ENCODE data around the gene NOTO.
A peak's percentile ranks its signal among the peaks of the same experiment; 100 is the strongest.
"Not testable (repeated sequence)": the region's sequence is repeated elsewhere in the genome, so short reads cannot be mapped to it uniquely, and the experiment has no call there.

NOTO gene, protein sequence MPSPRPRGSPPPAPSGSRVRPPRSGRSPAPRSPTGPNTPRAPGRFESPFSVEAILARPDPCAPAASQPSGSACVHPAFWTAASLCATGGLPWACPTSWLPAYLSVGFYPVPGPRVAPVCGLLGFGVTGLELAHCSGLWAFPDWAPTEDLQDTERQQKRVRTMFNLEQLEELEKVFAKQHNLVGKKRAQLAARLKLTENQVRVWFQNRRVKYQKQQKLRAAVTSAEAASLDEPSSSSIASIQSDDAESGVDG

GRCh38 chr2:73202156-73203054 lies at the start of gene NOTO:
Gene NOTO (plus strand): TSS chr2:73202574. CDS start chr2:73202667, 93 bp downstream.
- DNase-seq (ENCODE audit: low read depth), result no peak

GRCh38 chr2:73156539-73157124 lies 45.7 kb upstream of the NOTO start:
- peak; percentile 61 for DNase-seq (ENCODE audit: low read depth)

DNA sequence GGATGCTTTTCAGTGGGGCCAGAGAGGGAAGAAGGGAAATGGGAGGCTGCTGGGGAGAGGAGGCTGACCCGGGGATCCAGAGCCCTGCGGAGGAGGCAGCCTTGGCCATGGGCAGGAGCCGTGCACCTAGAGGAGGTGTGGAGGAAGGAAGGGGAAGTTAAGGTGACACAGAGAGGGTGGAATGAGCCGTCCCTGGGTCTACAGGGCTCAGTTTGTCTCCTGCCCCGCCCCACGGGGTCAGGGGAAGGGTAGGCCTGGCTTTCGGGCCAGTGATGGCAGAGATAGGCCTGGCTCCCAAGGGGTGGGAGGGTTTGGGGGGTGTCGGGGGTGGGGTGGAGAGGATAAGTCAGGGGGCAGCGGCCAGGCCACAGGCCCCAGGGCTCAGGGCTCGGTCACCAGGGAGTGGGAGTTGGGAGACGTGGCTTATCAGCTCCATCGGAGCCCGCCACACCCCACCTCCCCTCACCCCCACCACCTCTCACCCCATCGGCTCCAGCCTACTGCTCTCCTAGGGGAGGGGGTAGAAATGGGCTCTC lies 39.5 kb upstream of the NOTO start:
- DNase-seq (ENCODE audit: low read depth), result no peak

- DNase-seq (ENCODE audit: low read depth), result peak; percentile 72
Measured at GRCh38 chr2:73163483-73164367, 38.6 kb upstream of the NOTO start.

- not testable (repeated sequence) for DNase-seq (ENCODE audit: low read depth)
Measured at GRCh38 chr2:73165978-73166377, 36.4 kb upstream of the NOTO start.

DNA sequence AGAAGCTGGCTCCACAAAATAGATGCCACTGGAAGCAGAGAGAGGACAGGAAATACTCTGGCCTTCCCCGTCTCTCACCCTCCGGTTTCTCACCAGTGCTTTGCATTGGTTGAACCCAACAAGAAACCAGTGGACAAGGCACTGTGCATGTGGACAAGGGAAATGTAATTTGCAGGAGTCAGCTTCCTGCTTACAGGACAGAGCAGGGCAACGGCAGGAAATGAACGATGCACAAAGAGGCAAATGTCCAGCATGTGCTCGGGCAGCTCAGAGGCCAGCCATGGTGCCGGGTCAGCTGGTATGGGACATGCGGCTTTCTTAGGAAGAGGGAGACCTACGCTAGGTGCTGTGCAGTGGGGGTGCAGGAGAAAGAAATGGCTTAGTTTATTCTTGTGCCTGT lies 35.6 kb upstream of the NOTO start:
- not testable (repeated sequence) for DNase-seq (ENCODE audit: low read depth)

GRCh38 chr2:73168348-73168747 lies 34.0 kb upstream of the NOTO start:
- not testable (repeated sequence) for DNase-seq (ENCODE audit: low read depth)

GRCh38 chr2:73170341-73170740 lies 32.0 kb upstream of the NOTO start:
- not testable (repeated sequence) for DNase-seq (ENCODE audit: low read depth)

GRCh38 chr2:73172963-73173362 lies 29.4 kb upstream of the NOTO start:
- peak; percentile 45 for DNase-seq (ENCODE audit: low read depth)

- DNase-seq (ENCODE audit: low read depth), result no peak
Measured at GRCh38 chr2:73173781-73174180, 28.6 kb upstream of the NOTO start.

DNA sequence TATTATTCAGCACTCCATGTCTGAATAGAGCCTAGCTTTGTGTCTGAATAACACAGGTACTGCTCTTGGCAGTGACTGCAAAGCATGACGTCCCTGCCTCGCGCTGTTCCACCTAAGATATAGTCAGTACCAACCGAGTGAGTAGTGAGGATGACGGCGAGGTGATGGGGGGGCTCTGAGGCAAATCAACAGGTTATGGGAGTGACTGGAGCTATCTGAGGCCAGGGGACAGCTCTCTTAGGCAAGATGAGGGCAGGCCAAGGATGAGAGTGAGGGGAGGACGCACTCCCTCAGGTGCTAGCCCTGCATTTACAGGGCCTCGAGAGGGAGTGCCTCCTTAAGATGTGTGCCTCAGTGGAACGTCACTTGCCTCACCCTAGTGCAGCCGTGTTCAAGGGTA lies 28.1 kb upstream of the NOTO start:
- no peak for DNase-seq (ENCODE audit: low read depth)

- DNase-seq (ENCODE audit: low read depth), result no peak
Measured at GRCh38 chr2:73174941-73175662, 27.3 kb upstream of the NOTO start.

DNA sequence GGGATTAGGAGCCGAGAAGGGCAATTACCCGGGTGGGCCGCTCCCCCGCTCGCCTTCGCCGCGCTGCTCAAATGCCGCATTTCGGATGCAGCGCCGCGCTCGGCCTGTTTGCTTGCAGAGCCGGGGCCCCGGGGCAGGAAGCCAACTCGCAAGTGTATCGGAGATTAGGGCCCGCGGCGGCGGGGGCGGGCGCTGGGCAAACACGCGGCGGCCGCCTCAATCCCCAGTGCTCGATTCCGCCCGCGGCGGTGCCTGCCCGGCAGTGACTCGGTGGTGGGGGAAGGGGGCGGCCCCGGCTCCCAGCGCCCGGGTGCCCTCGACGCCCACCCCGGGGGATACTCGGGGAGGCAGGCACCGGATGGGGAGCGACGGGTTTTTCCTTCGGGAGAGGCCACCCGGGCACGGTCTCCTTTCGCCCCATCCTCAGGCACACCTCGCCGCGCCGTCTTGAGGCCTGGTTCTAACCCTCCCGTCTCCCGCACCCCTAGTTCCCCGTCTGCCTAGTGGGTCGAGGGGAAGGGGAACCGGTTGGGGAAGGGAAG lies 26.6 kb upstream of the NOTO start:
- DNase-seq (ENCODE audit: low read depth), result peak; percentile 69

DNA sequence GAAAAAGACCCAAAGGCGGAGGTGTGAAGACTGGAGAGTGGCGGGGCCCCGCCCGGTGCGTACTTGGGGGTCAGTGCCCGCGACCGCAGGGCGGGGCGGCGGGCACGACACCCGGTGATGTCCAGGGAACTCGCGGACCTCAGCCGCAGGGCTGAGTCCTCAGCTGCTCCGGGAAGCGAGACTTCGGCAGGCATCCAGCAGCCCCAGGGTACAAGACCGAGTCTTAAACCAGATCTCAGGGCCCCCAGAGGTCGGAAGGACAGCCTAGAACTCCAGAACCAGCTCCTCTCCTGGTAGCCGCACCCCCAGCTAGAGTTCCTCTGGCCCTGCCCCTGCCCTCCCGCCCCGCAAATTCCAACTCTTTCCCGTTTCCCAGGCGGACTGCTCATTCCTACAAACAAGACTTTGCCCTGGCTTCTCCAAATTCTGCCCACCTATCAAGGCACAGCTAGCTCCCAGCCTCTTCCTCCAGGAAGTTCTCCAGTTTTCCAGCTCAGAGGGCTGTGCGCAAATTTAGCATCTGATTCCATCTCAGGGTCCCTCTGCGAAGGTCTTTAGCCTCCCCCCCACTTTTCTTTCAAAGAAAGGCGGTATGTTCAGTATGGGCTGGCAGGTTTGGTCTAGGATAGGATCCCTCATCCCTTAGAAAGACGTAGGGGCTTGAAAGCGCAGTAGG lies 26.0 kb upstream of the NOTO start:
- peak; percentile 4 for DNase-seq (ENCODE audit: low read depth)

DNA sequence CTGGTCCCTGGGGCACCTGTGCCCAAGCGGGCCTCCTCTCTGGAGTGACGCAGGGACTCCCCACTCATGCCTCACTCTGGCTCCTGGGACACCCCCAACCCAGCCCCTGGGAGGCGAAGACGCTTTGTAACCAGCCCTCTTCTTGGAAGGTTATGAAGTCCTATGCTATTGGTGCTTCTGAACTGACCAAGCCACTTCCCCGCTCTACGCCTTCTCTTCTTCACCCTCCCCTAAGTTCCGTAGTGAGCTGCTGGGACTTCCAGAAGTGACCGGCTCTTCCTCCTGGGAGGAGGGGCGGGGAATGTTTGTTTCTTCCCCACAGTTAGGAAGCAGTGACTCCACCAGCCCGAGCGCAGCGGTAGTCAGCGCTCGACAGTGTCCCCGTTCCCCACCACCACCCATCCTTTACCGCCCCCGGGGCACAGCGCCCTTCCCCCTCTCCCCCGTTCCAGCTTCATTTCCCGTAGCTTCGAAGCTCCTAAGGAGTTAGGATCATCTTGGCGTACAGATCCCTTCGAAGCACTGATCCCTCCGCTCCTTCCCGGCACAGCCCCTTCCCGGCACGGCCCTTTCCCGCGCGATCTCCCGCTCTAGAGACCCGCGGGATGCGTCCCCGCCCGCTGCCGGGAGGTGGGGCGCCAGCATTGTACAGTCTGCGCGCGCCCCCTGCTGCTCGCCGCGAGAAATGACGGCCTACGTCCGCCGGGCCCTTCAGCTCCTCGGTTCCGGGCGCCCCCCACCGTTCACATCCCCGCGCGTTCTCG lies 25.3 kb upstream of the NOTO start:
- peak; percentile 79 for DNase-seq (ENCODE audit: low read depth)

- DNase-seq (ENCODE audit: low read depth), result no peak
Measured at GRCh38 chr2:73177645-73178255, 24.6 kb upstream of the NOTO start.

GRCh38 chr2:73185965-73186364 lies 16.4 kb upstream of the NOTO start:
- no peak for DNase-seq (ENCODE audit: low read depth)

DNA sequence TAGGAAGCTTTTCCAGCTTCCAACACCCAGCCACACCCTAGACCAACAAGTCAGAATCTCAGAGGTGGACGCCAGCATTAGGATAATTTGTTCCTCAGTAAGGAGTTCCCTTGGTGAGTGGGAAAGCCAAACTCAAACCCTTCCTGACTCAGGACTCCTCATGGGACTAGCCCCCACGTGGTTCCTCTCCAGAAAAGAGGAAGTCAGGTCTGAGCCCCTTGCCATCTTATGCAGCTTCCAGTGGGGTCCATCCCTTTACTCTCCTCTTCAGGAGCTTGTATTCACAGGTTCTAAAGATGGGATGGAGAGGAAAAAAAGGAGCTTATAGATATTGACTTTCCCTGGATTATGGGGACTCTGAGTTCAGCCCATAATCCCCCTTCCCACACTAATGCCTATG lies 14.8 kb upstream of the NOTO start:
- DNase-seq (ENCODE audit: low read depth), result no peak

GRCh38 chr2:73197579-73197978 lies 4.8 kb upstream of the NOTO start:
- no peak for DNase-seq (ENCODE audit: low read depth)
